PC-9 (cell line): Measurements from ENCODE around the gene BCAR3.

Source experiments
- CTCF ChIP-seq: fragments of 200-600 bp; sonication (generic); conservative IDR thresholded peaks from 2 replicates; pipeline ENCODE4 v1.6.1; 2017; ENCODE audit warnings: mixed run types, antibody characterized with exemption, mild to moderate bottlenecking, moderate library complexity
- EZH2 ChIP-seq: fragments of 200-600 bp; sonication (generic); IDR thresholded peaks from 2 replicates; pipeline ENCODE4 v1.8.0; 2017; ENCODE audit warnings: antibody characterized with exemption, low read depth

- no peak for TF ChIP-seq EZH2
- no peak for TF ChIP-seq CTCF
Measured at GRCh38 chr1:93692983-93693591, 11.4 kb upstream of the BCAR3 start.
